ENCODE measurements around the gene SSX2IP. TPM values are rescaled to one million over a fixed set of nuclear protein-coding genes. Genes with fewer than 3 reads are reported as not detected.

SSX2IP gene
- total RNA-seq, 1 experiment from 2014 or later: 20.8 TPM

DNA sequence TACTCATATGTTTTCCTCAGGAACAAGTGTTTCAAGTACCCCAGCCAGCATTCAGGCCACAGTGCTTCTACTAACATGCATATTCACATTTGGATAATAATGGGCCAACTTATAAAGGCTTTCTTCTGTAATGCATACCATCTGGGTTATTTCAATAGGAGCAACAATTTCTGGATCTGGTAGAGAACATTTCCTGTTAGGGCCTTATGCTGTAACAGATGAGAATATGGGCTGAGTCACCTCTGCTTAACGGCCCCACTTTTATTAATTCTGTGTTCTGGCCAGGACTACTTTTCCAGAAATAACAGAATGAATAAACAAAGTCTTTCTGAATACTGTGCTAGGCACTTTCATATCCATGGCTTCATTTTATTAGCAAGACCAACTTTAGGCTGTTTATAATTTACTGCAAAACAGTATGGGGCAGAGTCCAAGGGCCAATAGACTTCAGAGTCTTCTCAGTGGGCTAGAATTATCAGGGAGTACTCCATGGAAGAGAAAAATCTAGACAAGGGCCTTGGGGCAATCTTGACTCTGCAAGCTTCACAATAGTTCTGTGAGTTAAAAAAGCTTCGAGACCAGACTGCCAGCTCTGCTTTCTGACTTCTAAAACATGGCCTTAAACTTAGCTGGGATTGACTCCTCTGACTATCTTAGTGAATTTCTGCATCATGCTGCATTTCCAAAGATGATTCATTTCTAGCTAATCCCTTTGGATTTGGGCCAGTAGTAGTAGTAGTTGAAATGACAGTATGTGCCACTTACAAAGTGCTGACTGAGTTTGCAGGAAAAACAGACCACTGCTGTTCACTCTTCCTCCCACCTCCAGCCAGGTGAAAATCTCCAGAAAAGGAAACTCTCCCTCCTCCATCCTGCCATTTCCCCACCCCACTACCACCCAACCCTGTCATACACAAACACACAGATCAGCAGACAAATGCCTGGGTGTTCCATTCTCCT lies 8.2 kb upstream of the SSX2IP start (continued):
- TF ChIP-seq ZNF317 (CRISPR knock-in tag; IDR thresholded peaks at IDR 0.05; ENCODE audit: borderline replicate concordance, low read depth): no peak
- TF ChIP-seq, protein P1, sequence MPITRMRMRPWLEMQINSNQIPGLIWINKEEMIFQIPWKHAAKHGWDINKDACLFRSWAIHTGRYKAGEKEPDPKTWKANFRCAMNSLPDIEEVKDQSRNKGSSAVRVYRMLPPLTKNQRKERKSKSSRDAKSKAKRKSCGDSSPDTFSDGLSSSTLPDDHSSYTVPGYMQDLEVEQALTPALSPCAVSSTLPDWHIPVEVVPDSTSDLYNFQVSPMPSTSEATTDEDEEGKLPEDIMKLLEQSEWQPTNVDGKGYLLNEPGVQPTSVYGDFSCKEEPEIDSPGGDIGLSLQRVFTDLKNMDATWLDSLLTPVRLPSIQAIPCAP (CRISPR knock-in tag; IDR thresholded peaks at IDR 0.05): no peak
- no peak for TF ChIP-seq RORB (CRISPR knock-in tag; IDR thresholded peaks at IDR 0.05)
- TF ChIP-seq, protein P2, sequence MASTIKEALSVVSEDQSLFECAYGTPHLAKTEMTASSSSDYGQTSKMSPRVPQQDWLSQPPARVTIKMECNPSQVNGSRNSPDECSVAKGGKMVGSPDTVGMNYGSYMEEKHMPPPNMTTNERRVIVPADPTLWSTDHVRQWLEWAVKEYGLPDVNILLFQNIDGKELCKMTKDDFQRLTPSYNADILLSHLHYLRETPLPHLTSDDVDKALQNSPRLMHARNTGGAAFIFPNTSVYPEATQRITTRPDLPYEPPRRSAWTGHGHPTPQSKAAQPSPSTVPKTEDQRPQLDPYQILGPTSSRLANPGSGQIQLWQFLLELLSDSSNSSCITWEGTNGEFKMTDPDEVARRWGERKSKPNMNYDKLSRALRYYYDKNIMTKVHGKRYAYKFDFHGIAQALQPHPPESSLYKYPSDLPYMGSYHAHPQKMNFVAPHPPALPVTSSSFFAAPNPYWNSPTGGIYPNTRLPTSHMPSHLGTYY (CRISPR knock-in tag; IDR thresholded peaks at IDR 0.05): no peak
- no peak for TF ChIP-seq ELF4 (CRISPR knock-in tag; IDR thresholded peaks at IDR 0.05; ENCODE audit: low read depth)
- TF ChIP-seq CREB1 (CRISPR knock-in tag; IDR thresholded peaks at IDR 0.05): no peak
- no peak for TF ChIP-seq ZNF138 (CRISPR knock-in tag; conservative IDR thresholded peaks at IDR 0.05)
- TF ChIP-seq KAT7 (CRISPR knock-in tag; IDR thresholded peaks at IDR 0.05; ENCODE audit: borderline replicate concordance): no peak

- no peak overlapping the region for H3K4me3 Mint-ChIP-seq
- peaks cover 38% of the 10 kb centered on the region for H3K4me1 Mint-ChIP-seq
- CTCF ChIA-PET: interaction anchor here (8.6 kb wide), 1 partner anchor 31 kb away, joined by 50 read pairs; no protein-coding TSS in a partner anchor
- H3K36me3 Mint-ChIP-seq: peaks cover 4% of the 10 kb centered on the region; the same call in 1 of the 2 replicates
- no peak for TF ChIP-seq RELA (CRISPR knock-in tag; IDR thresholded peaks at IDR 0.05; ENCODE audit: borderline replicate concordance)
- no peak for TF ChIP-seq GABPB1 (CRISPR knock-in tag; IDR thresholded peaks at IDR 0.05)
- TF ChIP-seq TCF7 (CRISPR knock-in tag; IDR thresholded peaks at IDR 0.05; ENCODE audit: low read depth): no peak
- TF ChIP-seq KAT7 (CRISPR knock-in tag; IDR thresholded peaks at IDR 0.05; ENCODE audit: borderline replicate concordance): no peak
- no peak for TF ChIP-seq HMGA2 (CRISPR knock-in tag; IDR thresholded peaks at IDR 0.05)
- no peak for TF ChIP-seq RORB (CRISPR knock-in tag; IDR thresholded peaks at IDR 0.05)
- no peak for TF ChIP-seq ZNF423 (CRISPR knock-in tag; IDR thresholded peaks at IDR 0.05)
- H3K27me3 Mint-ChIP-seq (ENCODE audit: low read depth): no peaks in the 10 kb centered on the region
- POLR2A ChIA-PET: no interaction called here
- no peak for DNase-seq (ENCODE audit: low spot score)
- ATAC-seq: no peak
- H3K27ac Mint-ChIP-seq: no peak overlapping the region
- peaks cover 9% of the 10 kb centered on the region for H3K9me3 Mint-ChIP-seq
Observed at GRCh38 chr1:84693785-84694184, 3.5 kb upstream of the SSX2IP start.

- Mint-ChIP-seq H3K27ac (no peak overlapping the region), H3K4me3 (no peak overlapping the region), H3K36me3 (peaks cover 4% of the 10 kb centered on the region; the same call in 1 of the 2 replicates), H3K27me3 (ENCODE audit: low read depth) (no peaks in the 10 kb centered on the region), H3K4me1 (peaks cover 36% of the 10 kb centered on the region), H3K9me3 (peaks cover 9% of the 10 kb centered on the region)
- no peak for DNase-seq (ENCODE audit: low spot score)
- no peak for ATAC-seq
- POLR2A ChIA-PET: no interaction called here
- CTCF ChIA-PET: interaction anchor here (8.6 kb wide), 1 partner anchor 31 kb away, joined by 50 read pairs; no protein-coding TSS in a partner anchor
- TF ChIP-seq HMGA2 (CRISPR knock-in tag; IDR thresholded peaks at IDR 0.05) (no peak), PREB (CRISPR knock-in tag; IDR thresholded peaks at IDR 0.05; ENCODE audit: borderline replicate concordance) (no peak), EMX1 (CRISPR knock-in tag; IDR thresholded peaks at IDR 0.05) (no peak), TCF7 (CRISPR knock-in tag; IDR thresholded peaks at IDR 0.05; ENCODE audit: low read depth) (no peak)
- TF ChIP-seq, protein P3, sequence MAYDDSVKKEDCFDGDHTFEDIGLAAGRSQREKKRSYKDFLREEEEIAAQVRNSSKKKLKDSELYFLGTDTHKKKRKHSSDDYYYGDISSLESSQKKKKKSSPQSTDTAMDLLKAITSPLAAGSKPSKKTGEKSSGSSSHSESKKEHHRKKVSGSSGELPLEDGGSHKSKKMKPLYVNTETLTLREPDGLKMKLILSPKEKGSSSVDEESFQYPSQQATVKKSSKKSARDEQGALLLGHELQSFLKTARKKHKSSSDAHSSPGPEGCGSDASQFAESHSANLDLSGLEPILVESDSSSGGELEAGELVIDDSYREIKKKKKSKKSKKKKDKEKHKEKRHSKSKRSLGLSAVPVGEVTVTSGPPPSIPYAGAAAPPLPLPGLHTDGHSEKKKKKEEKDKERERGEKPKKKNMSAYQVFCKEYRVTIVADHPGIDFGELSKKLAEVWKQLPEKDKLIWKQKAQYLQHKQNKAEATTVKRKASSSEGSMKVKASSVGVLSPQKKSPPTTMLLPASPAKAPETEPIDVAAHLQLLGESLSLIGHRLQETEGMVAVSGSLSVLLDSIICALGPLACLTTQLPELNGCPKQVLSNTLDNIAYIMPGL (CRISPR knock-in tag; IDR thresholded peaks at IDR 0.05): no peak
Observed at GRCh38 chr1:84693005-84693404, 2.7 kb upstream of the SSX2IP start.
